Measurements from ENCODE around the gene ZNF366. TPM values are rescaled to one million over a fixed set of nuclear protein-coding genes. Genes with fewer than 3 reads are reported as not detected.

Gene ZNF366
- polyA plus RNA-seq, 3 donors, result 0.05 to 1.2 (median 0.76) TPM

GRCh38 chr5:72486371-72486770 lies 20.8 kb downstream of the ZNF366 start:
- no peak overlapping the region for H3K4me3 ChIP-seq (replicated peaks in 1 of 3; ENCODE audit: low read depth in 2 of 3, low read length in 3 of 3)
- no peak for TF ChIP-seq CTCF (IDR thresholded peaks at IDR 0.05)
- peaks cover 21% of the 10 kb centered on the region for H3K4me1 Mint-ChIP-seq

GRCh38 chr5:72485430-72485974 lies 21.7 kb downstream of the ZNF366 start:
- intact Hi-C loops (cut with micrococcal nuclease), result no loop called here
- WGBS (ENCODE audit: insufficient coverage), result 92% methylated on average over 5 of the region's 6 CpGs
- peaks cover 21% of the 10 kb centered on the region for H3K4me1 Mint-ChIP-seq
- Histone ChIP-seq H3K9me3 (replicated peaks in 1 of 2; ENCODE audit: control insufficient read depth in 1 of 2, insufficient read depth in 1 of 2, low read length in 2 of 2) (no peaks in the 10 kb centered on the region), H2AFZ (ENCODE audit: insufficient read depth, low read depth, low read length, poor library complexity, severe bottlenecking) (no peak overlapping the region), H3K4me3 (replicated peaks in 1 of 3; ENCODE audit: low read depth in 2 of 3, low read length in 3 of 3) (no peak overlapping the region), H3K27ac (ENCODE audit: low read depth in 1 of 2, low read length in 2 of 2) (no peak overlapping the region), H4K20me1 (ENCODE audit: insufficient read depth, low read length) (no peaks in the 10 kb centered on the region), H3K4me1 (ENCODE audit: control insufficient read depth in 1 of 2, insufficient read depth in 2 of 2, low read length in 2 of 2) (peaks cover 0 to 4% of the 10 kb centered on the region in 2 donors), H3K36me3 (replicated peaks in 1 of 2; ENCODE audit: control insufficient read depth in 1 of 2, insufficient read depth in 2 of 2, low read length in 2 of 2) (no peaks in the 10 kb centered on the region), H3K4me2 (replicated peaks; ENCODE audit: extremely low read depth, low read length, poor library complexity, severe bottlenecking) (no peak overlapping the region), H3K27me3 (ENCODE audit: control insufficient read depth in 2 of 2, insufficient read depth in 2 of 2, low read length in 2 of 2) (no peaks in the 10 kb centered on the region), H3K9ac (ENCODE audit: insufficient read depth, low read length, poor library complexity, severe bottlenecking) (no peak overlapping the region), H3K79me2 (ENCODE audit: insufficient read depth, low read length) (no peaks in the 10 kb centered on the region)
- H3K27me3 Mint-ChIP-seq (ENCODE audit: low read depth in 3 of 3), result peaks cover 0 to 2% (median 0%) of the 10 kb centered on the region in 3 donors
- DNase-seq, result no peak
- no peak for TF ChIP-seq CTCF (IDR thresholded peaks at IDR 0.05)
- H3K9me3 Mint-ChIP-seq, result peaks cover 0 to 6% (median 0%) of the 10 kb centered on the region in 7 donors
- H3K36me3 Mint-ChIP-seq, result peaks cover 4 to 7% of the 10 kb centered on the region in 2 donors
- H3K4me3 Mint-ChIP-seq, result no peak overlapping the region
- no peak overlapping the region for H3K27ac Mint-ChIP-seq

More at GRCh38 chr5:72486371-72486770, 20.8 kb downstream of the ZNF366 start:
- no peak overlapping the region for H3K4me3 Mint-ChIP-seq
- Histone ChIP-seq H3K4me2 (replicated peaks; ENCODE audit: extremely low read depth, low read length, poor library complexity, severe bottlenecking) (no peak overlapping the region), H4K20me1 (ENCODE audit: insufficient read depth, low read length) (no peaks in the 10 kb centered on the region), H3K9ac (ENCODE audit: insufficient read depth, low read length, poor library complexity, severe bottlenecking) (no peak overlapping the region), H3K79me2 (ENCODE audit: insufficient read depth, low read length) (no peaks in the 10 kb centered on the region), H3K9me3 (replicated peaks in 1 of 2; ENCODE audit: control insufficient read depth in 1 of 2, insufficient read depth in 1 of 2, low read length in 2 of 2) (no peaks in the 10 kb centered on the region), H3K4me1 (ENCODE audit: control insufficient read depth in 1 of 2, insufficient read depth in 2 of 2, low read length in 2 of 2) (peaks cover 4 to 7% of the 10 kb centered on the region in 2 donors), H3K27me3 (ENCODE audit: control insufficient read depth in 2 of 2, insufficient read depth in 2 of 2, low read length in 2 of 2) (no peaks in the 10 kb centered on the region), H3K36me3 (replicated peaks in 1 of 2; ENCODE audit: control insufficient read depth in 1 of 2, insufficient read depth in 2 of 2, low read length in 2 of 2) (no peaks in the 10 kb centered on the region), H3K27ac (ENCODE audit: low read depth in 1 of 2, low read length in 2 of 2) (no peak overlapping the region), H2AFZ (ENCODE audit: insufficient read depth, low read depth, low read length, poor library complexity, severe bottlenecking) (no peak overlapping the region)
- no peak overlapping the region for H3K27ac Mint-ChIP-seq
- no peak for DNase-seq
- peaks cover 0 to 6% (median 0%) of the 10 kb centered on the region in 7 donors for H3K9me3 Mint-ChIP-seq
- peaks cover 0 to 2% (median 0%) of the 10 kb centered on the region in 3 donors for H3K27me3 Mint-ChIP-seq (ENCODE audit: low read depth in 3 of 3)
- H3K36me3 Mint-ChIP-seq, result peaks cover 4 to 11% of the 10 kb centered on the region in 2 donors
- intact Hi-C loops (cut with micrococcal nuclease), result no loop called here

Measured in CD14-positive monocyte (primary cell).